Skeletal muscle tissue (tissue), 4 donors: ENCODE results near the gene COASY. TPM values are rescaled to one million over a fixed set of nuclear protein-coding genes. Genes with fewer than 3 reads are reported as not detected.

Experiments used
- H3K27ac ChIP-seq: one replicate; pipeline ENCODE4 v1.7.0; 2013; ENCODE audit warnings: mild to moderate bottlenecking, low read depth, low read length, inconsistent platforms
- H3K27me3 ChIP-seq, 3 donors: one replicate each; pipeline ENCODE4 v1.7.0; 2013; ENCODE audit warnings: low read length in 3 of 3; ENCODE audit not compliant: control insufficient read depth in 3 of 3, insufficient read depth in 3 of 3
- H3K36me3 ChIP-seq, 3 donors: one replicate each; pipeline ENCODE4 v1.7.0; 2013; ENCODE audit warnings: low read length in 3 of 3; ENCODE audit not compliant: control insufficient read depth in 3 of 3, insufficient read depth in 3 of 3
- H3K4me1 ChIP-seq, 3 donors: one replicate each; pipeline ENCODE4 v1.7.0; 2013; ENCODE audit warnings: low read length in 3 of 3, mild to moderate bottlenecking in 3 of 3; ENCODE audit not compliant: control insufficient read depth in 3 of 3, insufficient read depth in 3 of 3
- H3K4me3 ChIP-seq, 3 donors: one replicate each; pipeline ENCODE4 v1.7.0; 2013; ENCODE audit warnings: low read length in 3 of 3
- H3K9ac ChIP-seq, 3 donors: one replicate each; pipeline ENCODE4 v1.7.0; 2013; ENCODE audit warnings: low read length in 3 of 3, mild to moderate bottlenecking in 3 of 3, moderate library complexity in 2 of 3, low read depth in 1 of 3
- H3K9me3 ChIP-seq, 3 donors: one replicate each; pipeline ENCODE4 v1.7.0; 2013; ENCODE audit warnings: low read length in 3 of 3; ENCODE audit not compliant: control insufficient read depth in 3 of 3
- total RNA-seq: library from RNA; depleted of rRNA; stranded (reverse); fragments of >200 nt; gene quantifications from one replicate; pipeline ENCODE4 v1.2.3, GENCODE V29; 2014
- donor health status: Osteomylitis.

Gene COASY
- total RNA-seq, 1 donor from 2014 or later = 6.3 TPM

DNA sequence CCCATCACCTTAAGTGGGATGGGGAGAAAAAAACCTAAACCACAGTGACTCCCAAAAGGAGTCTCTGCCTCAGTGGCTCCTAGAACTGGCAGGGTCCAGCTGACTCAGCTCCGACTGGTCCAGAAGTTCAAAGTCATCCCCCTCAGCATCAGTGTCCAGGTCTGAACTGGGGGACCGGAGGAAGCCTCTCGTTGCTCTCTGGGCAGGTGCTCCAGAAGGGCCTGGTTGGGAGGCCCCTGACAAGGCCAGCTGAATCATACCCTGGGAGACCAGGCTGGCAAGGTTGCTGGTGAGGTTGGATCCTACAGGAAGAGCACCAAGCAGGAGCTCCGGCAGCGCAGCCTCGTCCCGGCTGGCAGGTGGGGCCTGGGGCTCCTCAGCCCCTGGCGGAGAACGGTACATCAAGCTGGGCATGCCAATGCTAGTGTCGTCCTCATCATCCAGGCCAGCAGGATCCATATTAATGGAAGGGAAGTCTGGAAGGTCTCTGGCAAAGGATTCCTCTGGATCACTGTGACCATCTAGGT, 19.9 kb downstream of the COASY start:
- Histone ChIP-seq H3K27ac (no peak overlapping the region), H3K36me3 (peaks cover 52 to 70% (median 63%) of the 10 kb centered on the region in 3 donors), H3K9me3 (no peaks in the 10 kb centered on the region), H3K4me1 (peaks cover 11 to 34% (median 25%) of the 10 kb centered on the region in 3 donors), H3K4me3 (no peak overlapping the region), H3K9ac (no peak overlapping the region), H3K27me3 (no peaks in the 10 kb centered on the region)

DNA sequence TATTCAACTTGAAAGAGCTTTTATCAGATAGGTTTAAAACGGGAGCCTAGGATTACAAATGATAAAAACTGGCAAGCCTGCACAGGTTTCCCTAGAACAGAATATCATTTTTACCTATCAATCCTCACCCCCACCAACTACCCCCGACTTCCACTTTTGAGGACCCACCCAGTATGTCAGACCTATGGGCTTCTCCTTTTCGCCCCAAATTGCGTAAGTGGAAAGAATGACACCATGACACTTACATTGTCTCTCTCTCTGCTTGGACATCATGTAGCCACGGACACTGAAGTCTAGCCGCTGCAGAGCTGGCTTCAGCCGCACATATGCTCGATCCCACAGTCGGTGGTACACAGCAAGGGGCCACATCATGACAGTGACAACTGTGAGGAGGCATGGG, 22.9 kb downstream of the COASY start:
- Histone ChIP-seq H3K9ac (peak overlapping the region in 1 of 3 donors; percentile 19), H3K27me3 (no peaks in the 10 kb centered on the region), H3K27ac (no peak overlapping the region), H3K9me3 (no peaks in the 10 kb centered on the region), H3K4me3 (no peak overlapping the region), H3K36me3 (peaks cover 65 to 73% (median 68%) of the 10 kb centered on the region in 3 donors), H3K4me1 (peaks cover 4 to 22% (median 14%) of the 10 kb centered on the region in 3 donors)

DNA sequence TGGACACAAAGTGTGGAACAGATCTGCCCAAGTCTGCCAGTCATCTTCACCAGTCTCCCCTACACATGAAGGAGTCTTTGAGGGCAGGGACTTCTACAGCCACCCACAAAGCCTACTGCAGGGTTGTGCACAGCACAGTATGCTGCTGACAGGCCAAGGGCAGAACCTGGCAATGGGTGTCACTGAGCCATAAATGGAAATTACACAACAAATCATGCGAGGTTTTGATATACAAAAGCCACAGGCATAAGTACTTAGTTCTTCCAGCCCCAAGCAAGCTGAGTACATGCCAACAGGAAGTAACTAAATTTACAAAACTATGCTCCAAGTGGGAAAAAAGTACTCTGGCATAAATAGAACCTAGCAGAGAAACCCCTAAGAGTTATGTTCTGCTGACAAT, 23.4 kb downstream of the COASY start:
- H3K36me3 ChIP-seq = peaks cover 65 to 73% (median 69%) of the 10 kb centered on the region in 3 donors
- H3K4me1 ChIP-seq = peaks cover 4 to 22% (median 14%) of the 10 kb centered on the region in 3 donors
- H3K27ac ChIP-seq = no peak overlapping the region
- H3K9me3 ChIP-seq = no peaks in the 10 kb centered on the region
- no peaks in the 10 kb centered on the region for H3K27me3 ChIP-seq
- H3K9ac ChIP-seq = peak overlapping the region in 2 of 3 donors; percentile 19 to 34
- H3K4me3 ChIP-seq = no peak overlapping the region

DNA sequence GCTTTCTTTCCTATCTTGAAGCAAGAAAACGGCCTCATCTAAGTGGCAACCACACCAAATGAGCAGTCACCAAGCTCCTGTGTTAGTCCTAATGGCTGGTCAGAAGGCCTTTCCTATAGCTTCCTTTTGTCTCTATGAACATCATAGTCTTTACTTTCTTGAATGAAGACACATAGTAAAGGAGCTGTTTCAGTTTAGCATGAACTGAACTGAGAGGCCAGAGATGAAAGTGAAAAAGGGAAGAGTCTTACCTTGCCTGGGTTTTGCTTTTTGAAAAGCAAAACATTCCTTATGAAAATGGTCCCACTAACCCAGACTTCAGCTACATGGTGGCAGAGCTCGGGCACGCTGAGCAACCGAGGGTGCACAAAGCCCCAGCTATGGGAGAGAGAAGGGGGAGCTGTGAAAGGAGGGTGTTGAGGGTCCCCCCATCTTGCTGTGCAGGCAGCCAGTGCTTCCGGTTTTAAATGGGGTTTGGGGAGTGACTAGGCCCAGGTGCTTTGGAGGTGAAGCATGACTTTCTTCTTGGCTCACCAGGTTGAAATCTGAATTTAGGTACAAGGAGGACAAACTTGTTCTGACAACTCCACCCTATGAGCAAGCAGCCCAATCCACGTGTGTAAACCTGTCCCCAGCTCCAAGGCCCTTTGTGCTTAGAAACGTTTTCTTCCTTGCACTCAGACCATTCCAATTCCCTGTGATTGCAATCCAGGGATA, 24.7 kb downstream of the COASY start:
- peak overlapping the region in 2 of 3 donors; percentile 60 to 63 for H3K9ac ChIP-seq
- H3K4me1 ChIP-seq = peaks cover 4 to 22% (median 14%) of the 10 kb centered on the region in 3 donors
- no peaks in the 10 kb centered on the region for H3K9me3 ChIP-seq
- H3K27me3 ChIP-seq = no peaks in the 10 kb centered on the region
- H3K36me3 ChIP-seq = peaks cover 61 to 74% (median 67%) of the 10 kb centered on the region in 3 donors
- no peak overlapping the region for H3K4me3 ChIP-seq
- H3K27ac ChIP-seq = no peak overlapping the region

DNA sequence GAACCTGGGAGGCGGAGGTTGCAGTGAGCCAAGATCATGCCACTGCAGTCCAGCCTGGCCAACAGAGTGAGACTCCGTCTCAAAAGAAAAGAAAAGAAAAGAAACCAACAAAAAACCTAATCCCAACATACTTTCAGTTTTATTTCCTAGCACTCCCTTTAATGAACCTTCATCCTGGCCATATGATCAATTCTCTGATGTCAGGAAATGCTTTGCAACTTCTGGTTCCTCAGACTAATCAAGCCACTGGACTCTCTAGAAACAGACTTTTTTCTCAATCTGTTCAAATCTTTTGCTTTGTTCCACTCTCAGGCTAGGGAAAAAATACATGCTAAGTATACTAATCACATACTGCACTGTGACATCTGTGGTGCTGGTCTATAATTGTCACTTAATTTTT, 28.9 kb downstream of the COASY start:
- H3K27me3 ChIP-seq = no peaks in the 10 kb centered on the region
- H3K27ac ChIP-seq = no peak overlapping the region
- H3K9me3 ChIP-seq = no peaks in the 10 kb centered on the region
- H3K36me3 ChIP-seq = peaks cover 24 to 36% (median 35%) of the 10 kb centered on the region in 3 donors
- peaks cover 4 to 15% (median 10%) of the 10 kb centered on the region in 3 donors for H3K4me1 ChIP-seq
- no peak overlapping the region for H3K4me3 ChIP-seq
- no peak overlapping the region for H3K9ac ChIP-seq

DNA sequence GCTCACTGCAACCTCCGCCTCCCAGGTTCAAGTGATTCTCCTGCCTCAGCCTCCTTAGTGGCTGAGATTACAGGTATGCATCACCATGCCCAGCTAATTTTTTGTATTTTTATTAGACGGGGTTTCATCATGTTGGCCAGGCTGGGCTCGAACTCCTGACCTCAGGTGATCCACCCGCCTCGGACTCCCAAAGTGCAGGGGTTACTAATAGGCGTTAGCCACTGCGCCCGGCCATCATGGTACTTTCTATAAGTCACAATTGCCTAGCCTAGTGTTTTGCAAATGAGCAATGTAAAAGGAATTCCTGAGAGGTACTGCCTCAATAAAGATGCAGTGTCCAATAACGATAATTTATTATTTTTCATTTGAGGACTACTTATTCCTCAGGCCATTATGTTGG, 29.5 kb downstream of the COASY start:
- H3K9ac ChIP-seq = no peak overlapping the region
- no peak overlapping the region for H3K4me3 ChIP-seq
- peaks cover 4 to 14% (median 10%) of the 10 kb centered on the region in 3 donors for H3K4me1 ChIP-seq
- H3K36me3 ChIP-seq = peaks cover 20 to 35% (median 31%) of the 10 kb centered on the region in 3 donors
- H3K9me3 ChIP-seq = no peaks in the 10 kb centered on the region
- no peaks in the 10 kb centered on the region for H3K27me3 ChIP-seq
- H3K27ac ChIP-seq = no peak overlapping the region

DNA sequence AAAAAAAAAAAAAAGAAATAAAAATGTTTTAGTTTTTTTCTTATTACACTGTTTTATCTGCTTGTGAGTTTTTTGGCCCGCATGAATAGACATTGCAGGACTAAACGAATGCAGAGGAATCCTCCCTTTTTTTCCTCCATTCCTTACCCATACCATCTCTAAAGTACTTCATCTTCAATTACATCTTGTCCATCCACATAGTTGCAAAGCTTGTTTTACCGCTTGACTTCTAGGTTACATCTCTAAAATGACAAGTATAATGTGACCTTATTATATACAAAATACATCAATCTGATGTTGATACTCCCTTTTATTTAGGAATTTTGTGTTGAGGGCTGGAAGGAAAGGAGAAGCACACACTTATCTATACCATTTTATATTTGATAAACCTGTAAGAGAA, 34.4 kb downstream of the COASY start:
- H3K9ac ChIP-seq = no peak overlapping the region
- H3K27ac ChIP-seq = no peak overlapping the region
- H3K9me3 ChIP-seq = no peaks in the 10 kb centered on the region
- H3K27me3 ChIP-seq = no peaks in the 10 kb centered on the region
- peaks cover 0 to 7% (median 6%) of the 10 kb centered on the region in 3 donors for H3K36me3 ChIP-seq
- peaks cover 3 to 14% (median 11%) of the 10 kb centered on the region in 3 donors for H3K4me1 ChIP-seq
- H3K4me3 ChIP-seq = no peak overlapping the region

DNA sequence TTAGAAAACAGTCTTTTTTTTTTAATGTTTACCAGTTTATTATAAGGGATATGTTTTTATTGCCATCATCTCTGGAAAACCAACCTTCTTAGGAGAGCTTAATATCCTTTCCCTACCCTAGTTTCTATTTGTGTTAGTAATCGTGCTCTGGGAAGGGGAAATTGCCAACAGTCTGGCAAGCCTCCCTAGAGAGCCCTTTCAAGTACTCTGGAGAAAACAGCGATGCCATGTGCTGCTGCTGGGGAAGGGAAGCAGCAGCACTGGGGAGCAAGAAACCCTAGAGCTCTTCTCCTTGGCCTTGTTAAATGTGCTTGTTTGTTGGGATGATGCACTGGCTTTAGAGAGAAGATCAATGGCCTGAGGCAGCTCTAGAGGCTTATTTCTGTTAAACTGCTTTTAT, 37.0 kb downstream of the COASY start:
- H3K27me3 ChIP-seq = no peaks in the 10 kb centered on the region
- H3K9ac ChIP-seq = no peak overlapping the region
- H3K9me3 ChIP-seq = no peaks in the 10 kb centered on the region
- peaks cover 0 to 3% (median 0%) of the 10 kb centered on the region in 3 donors for H3K36me3 ChIP-seq
- H3K4me3 ChIP-seq = no peak overlapping the region
- H3K27ac ChIP-seq = no peak overlapping the region
- H3K4me1 ChIP-seq = peaks cover 3 to 14% (median 11%) of the 10 kb centered on the region in 3 donors

DNA sequence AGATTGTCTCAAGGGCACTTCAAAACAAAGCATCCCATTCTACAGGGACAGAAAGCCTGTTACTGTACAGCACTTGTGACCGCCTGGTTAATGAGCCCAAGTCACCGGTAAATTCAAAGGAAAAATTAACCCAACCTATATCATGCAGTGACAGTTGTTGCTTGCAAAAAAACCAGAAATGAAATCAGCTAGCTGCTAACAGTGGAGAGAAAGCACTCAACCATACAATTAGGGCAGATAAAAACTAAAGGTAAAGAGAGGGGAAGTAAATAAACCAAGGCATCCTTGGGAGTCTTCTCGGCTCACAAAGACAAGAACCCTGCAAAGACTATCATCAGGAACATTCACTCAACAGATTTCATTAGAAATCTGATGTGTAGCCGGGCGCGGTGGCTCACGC, 41.4 kb downstream of the COASY start:
- peaks cover 0 to 3% (median 0%) of the 10 kb centered on the region in 3 donors for H3K36me3 ChIP-seq
- no peaks in the 10 kb centered on the region for H3K27me3 ChIP-seq
- H3K9me3 ChIP-seq = no peaks in the 10 kb centered on the region
- H3K9ac ChIP-seq = no peak overlapping the region
- peaks cover 27 to 47% (median 34%) of the 10 kb centered on the region in 3 donors for H3K4me1 ChIP-seq
- no peak overlapping the region for H3K4me3 ChIP-seq
- H3K27ac ChIP-seq = no peak overlapping the region

DNA sequence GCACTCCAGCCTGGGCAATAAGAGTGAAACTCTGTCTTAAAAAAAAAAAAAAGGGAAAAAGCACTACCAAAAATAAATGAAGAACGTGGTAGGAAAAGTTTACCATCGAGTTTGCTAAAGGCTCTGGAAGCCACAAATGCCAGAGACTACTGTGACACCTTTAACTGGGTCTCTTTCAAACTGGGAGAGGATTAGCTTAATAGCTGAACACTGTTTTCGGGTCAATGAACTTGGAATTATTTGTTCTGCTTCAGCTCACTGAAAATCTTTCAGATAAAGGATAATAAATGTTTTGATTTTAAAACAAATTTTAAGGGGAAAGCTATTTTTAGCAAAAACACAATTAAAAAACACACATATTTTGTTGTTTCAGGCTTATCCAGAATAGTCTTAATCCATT, 45.8 kb downstream of the COASY start:
- Histone ChIP-seq H3K4me1 (peaks cover 30 to 40% (median 32%) of the 10 kb centered on the region in 3 donors), H3K27me3 (no peaks in the 10 kb centered on the region), H3K9ac (peak overlapping the region; percentile 96 to 99 (median 98)), H3K4me3 (peak overlapping the region; percentile 4 to 98 (median 98)), H3K9me3 (no peaks in the 10 kb centered on the region), H3K27ac (peak overlapping the region; percentile 93), H3K36me3 (peaks cover 10 to 13% (median 11%) of the 10 kb centered on the region in 3 donors)
